Ecto neural progenitor cell (in vitro differentiated cells): Measurements from ENCODE around the gene BCL6.
A peak's percentile ranks its signal among the peaks of the same experiment; 100 is the strongest.

Source experiments
- DNase-seq: peaks from one replicate; pipeline ENCODE4 v3.0.0-alpha.2; 2018; ENCODE audit warnings: low spot score

The BCL6 gene

DNA sequence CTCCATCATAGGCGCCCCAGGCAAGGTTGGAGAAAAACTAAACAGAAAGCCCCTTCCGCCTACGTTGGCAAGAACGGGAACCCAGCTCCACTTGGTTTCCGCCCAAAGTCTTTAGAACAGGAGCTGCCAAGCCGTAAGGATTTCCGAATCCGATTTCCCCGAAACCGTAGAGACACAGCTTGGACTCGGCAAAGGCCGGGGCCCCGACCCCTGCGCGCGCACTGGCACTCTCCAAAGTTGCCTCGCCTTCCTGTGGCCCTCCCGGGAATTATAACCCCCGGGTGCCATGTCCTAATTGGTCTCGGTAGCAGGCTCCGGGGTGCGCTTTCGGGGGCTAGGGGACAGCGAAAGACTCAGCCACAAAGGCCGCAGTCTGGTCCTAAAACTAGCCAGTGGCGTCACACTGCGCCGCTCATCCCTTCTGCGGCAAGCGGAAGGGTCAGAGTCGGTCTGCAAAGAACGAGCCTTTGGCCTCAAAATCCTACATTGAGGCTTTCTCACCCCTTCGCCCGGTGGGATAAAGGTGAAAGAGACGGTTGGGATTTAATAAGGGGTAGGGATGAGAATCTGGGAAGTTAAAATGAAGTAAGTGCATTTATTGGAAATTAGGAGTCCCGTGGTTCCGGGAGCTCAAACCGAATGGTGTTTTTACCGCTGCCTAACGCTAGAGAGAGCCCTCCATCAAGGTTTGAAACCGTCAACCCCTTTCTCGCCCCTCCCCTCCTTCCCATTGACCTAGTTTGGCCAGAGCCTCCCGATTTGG is 6.8 kb downstream of the BCL6 start:
- peak; percentile 85 for DNase-seq

DNA sequence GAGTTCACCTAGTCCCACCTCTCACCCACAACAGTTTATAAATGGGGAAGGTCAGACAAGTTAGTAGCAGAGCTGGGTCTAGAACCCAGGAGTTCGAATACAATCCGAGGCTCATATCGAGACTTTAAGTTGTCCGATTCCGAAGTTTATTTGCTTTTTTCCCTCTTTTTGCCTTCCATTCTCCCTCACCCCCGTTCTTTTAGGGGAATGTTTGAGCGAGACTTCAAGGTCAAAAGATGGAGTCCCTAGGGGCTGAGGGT is 7.3 kb downstream of the BCL6 start:
- no peak for DNase-seq

DNA sequence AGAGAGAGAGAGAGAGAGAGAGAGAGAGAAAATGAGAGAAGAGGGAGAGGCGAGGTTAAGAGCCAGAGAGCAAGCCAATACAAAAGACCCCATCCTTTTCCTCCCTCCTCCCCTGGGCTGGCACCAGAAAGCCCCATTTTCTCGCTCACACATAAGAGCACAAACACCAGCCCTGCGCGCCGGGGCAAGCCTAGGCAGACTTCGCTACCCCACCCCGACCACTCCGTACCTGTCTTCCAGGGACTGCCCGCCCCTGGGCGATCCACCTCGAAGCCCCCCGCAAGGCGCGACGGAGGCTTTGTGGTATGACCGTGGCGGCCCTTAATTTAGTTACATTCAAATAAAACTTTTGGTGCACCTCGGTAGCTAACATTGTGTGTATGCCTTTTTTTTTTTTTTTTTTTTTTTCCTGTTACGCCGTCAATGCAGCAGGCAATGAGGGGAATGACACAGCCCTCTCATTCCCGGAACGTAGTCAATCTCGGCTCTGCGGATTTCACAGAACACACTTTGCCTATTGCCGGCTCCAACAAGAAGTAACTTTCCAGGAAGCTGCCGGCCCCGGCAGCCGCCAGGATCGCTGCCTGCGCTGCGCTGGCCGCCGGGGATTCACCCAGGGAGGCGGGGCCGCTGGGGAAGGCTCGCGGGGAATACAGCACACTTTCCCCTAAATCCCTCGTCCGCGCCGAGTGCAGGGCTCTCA is 7.7 kb downstream of the BCL6 start:
- peak; percentile 72 for DNase-seq

DNA sequence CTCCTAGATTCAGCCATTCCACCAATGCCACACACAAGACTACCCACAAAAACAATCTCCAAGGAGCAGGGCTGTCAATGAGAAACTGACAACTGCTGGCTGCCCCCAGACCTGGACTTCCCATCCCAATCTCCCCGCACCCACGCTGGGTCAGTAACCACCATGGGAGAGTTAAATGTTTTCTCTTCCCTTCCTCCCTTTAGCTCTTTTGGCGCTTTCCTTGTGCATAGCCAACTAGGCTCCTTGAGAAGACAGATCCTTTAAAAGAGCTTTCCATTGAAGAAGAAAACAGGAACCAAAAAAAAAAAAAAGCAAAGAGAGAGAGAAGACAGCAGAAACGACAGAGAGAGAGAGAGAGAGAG is 8.3 kb downstream of the BCL6 start:
- DNase-seq = no peak

DNA sequence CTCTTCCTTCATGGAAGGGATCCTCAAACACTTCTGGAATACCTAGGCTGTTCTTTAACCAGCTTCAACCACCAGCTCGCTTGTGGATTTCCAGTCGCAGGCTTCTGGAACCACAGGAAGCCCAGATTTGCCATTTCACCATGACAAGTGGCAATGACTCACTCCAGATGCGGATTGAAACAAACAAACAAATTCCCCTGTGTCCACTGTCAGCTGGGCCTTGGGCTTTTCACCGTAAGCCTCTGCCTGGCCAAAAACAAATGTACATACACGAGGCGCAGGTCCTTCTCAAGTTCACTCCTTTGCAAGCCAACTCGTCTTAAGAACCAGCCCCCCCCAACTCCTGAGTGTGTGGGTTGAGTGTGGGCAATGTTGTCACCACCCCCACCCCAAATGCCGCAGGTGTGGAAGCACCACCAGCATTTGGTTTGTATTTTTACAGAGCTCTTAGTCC is 8.8 kb downstream of the BCL6 start:
- no peak for DNase-seq

DNA sequence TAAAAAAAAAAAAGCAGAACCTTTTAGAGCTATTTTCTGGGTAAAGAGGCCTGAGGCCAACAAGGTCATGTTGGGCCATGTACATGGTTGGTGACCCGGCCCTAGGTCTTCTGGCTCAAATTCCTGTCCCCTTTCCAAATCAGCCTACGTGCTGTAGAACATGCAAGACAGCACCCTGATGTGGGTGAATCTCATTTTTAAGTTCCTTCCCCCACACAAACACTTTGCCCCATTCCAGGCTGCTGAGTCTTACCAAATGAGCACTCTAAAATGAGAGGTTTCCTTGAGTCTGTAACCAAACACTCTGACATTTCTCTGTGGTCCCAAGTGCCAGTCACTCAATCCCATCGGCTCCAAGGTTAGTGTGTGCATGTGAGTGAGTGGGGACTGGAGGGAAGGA is 9.4 kb downstream of the BCL6 start:
- DNase-seq = no peak

DNA sequence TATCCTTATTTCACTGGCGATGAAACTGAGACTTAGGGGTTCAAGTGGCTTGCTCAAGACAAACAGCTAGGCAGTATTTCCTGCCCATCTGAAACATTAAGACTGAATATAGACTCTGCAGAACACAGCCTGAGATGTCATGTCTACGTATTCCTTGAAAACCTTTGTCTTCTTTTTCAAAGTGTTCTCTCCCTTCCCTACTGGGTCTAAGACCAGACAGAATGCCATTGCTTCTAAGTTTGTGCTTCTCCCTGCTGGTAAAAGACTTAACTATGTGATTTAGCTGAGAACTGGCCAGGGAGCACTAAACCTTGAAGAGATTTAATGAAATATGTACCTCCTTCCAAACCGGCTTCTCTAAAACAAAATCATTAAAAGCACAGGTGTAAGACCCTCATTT is 9.9 kb downstream of the BCL6 start:
- no peak for DNase-seq

DNA sequence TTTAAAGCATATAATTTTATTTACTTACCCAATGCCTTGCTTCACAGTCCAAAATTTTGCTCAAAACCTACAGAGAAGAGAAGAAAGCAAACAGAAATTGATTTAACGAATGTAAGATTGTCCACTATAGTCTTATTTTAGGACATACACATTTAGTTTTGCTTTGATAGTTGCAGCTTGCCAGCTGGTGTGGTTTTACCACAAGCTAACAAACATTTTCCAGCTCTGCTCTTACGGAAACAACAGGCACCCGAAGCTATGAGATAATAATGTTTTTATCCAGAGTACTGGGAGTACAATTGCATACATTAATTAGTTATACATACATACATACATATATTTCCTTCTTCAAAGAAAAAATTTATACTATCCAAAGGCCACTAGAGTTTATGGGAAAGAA is 10.4 kb downstream of the BCL6 start:
- DNase-seq = no peak

DNA sequence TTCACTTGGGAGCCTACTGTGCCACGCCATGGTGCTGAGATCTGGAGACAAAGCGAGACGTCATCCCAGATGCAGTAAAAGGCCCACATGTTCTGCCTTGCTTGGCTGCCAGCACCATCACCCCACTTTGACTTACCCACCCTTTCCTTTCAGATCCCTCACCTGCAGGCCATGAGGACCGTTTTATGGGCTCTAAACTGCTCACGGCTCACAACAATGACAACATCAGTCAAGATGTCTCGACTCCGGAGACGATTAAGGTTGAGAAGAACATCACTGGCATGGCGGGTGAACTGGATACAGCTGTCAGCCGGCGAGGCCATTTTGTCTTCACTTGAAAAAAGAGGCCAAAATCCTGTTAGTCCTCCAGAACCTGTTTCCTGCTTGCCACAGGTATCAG is 11.9 kb downstream of the BCL6 start:
- DNase-seq = no peak

DNA sequence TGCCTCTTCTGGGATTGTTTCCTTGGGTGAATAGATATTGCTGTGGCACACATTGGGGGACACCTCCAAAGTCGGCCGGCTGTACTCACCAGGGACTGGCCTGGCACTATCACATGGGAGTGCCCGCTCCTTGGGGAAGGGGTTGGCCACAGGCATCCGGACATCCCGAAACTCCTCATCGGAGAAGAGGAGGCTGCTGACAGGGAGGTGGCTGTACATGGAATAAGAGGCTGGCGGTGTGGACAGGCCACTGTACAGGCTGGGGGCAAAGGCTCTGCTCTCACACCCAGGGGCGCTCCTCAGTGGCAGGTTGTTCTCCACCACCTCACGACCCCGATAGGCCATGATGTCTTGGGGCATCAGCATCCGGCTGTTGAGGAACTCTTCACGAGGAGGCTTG is 15.7 kb downstream of the BCL6 start:
- no peak for DNase-seq

DNA sequence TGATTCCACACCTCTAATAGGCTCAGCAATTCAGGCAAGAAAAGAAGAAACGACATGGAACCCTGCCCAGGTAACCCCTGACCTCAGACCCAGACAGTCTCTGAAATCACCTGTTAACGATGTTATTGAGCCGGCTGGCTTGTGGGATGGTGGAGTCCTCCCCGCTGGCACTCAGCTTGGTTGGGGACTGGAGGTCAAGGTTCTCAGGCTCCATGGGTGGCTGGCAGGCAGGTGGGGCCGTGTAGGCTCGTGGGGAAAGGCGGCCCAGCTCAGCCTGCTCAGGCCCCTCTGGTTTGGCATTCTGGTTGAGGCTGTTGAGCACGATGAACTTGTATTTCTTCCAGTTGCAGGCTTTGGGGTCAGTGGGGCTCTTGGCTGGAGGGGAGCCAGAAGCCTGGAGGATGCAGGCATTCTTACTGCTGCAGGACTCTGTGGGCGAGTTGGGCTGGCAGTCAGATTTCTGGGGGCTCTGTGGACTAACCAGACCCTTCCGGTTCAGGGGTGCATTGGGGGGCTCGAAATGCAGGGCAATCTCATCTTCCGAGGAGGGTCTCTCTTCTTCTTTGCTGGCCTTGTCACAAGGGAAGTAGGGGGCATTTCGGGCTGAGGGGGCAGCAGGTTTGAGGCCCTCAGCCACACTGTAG is 16.2 kb downstream of the BCL6 start:
- no peak for DNase-seq

DNA sequence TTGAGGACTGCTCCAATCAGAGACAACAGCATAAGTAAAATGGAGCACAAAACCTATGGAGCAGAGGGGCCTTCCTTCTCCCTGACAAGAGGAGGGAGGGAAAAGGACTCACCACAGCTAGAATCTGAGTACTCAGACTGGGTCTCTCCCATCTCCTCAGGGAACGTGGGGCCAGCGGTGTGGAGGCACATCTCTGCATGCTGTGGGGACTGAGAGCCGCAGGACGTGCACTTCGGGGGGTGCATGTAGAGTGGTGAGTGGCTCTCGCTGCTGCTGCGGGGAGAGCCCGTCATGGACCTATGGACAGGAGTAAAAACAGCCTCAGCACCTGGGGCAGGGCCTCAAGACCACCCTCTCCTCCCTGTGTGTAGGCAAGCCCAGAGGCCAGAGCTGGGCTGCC is 17.0 kb downstream of the BCL6 start:
- DNase-seq = no peak

DNA sequence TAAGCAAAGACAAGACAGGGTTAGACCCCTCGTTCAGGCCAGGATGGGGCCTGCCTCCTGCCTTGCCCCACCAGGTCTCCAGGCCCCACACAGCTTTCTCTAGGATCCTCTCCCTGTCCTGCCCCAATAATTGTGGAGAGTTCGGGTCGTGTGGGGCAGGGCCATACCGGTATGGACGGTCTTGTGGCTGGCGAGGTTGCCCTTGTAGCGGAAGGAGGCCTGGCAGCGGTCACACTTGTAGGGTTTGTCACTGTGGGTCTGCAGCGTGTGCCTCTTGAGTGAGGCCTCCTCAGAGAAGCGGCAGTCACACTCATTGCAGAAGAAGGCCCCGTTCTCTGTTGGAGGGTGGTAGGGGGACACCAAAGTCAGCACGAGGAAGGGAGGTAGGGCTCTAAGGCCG is 18.7 kb downstream of the BCL6 start:
- DNase-seq = no peak

DNA sequence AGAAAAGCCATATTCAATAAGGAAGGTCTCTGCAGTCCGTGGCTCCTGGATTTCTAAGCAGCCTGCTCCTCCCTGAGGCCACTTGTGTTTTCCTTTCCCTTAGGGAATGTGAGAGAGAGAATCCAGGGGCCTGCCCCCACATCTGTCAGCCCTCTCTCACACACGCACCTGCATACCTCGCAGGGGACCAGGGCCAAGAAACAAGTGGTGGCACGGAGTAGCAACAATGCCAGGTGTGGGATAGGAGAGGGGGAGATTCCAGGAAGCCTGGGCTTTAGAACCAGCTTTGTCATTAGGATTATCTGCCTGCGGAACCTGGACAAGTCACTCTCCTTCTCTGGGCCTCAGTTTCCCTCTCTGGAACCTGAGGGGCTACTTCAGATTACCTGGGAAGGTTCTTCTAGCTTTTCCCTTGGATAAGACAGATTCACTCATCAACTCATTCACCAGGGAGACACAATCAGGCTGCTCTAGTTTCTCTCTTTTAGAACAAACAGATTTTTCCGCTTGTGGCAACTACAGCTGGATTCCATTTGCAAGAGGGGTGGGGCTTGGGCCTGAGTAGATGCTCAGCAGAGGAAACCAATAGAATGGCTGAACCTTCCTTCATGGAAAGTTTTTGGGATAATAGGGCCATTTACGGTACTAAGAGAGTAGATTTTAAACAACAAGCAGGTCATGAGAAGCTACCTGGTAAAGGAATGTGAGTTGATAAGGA is 19.5 kb downstream of the BCL6 start:
- no peak for DNase-seq

DNA sequence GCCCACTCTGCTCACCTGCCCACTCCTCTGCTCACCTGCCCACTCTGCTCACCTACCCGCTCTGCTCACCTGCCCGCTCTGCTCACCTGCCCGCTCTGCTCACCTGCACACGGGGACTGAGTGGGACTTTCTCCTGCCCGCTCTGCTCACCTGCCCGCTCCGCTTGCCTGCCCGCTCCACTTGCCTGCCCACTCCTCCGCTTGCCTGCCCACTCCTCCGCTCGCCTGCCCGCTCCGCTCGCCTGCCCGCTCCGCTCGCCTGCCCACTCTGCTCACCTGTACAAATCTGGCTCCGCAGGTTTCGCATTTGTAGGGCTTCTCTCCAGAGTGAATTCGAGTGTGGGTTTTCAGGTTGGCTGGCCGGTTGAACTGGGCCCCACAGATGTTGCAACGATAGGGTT is 20.0 kb downstream of the BCL6 start:
- no peak for DNase-seq

DNA sequence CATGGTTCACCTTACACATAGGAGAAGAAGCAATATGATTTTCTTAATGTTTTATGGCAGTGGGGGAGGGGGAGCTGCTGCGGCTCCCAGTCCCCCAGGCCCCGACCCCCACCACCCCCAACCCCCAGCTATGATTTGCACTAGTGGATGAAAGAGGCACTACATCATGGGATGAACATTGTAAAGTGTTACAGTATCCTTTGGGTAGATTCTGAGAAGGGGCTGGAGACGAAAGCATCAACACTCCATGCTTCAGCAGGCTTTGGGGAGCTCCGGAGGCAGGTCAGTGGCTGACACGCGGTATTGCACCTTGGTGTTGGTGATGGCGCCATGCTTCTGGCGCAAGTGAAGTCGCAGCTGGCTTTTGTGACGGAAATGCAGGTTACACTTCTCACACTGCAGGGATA is 23.1 kb downstream of the BCL6 start:
- no peak for DNase-seq

DNA sequence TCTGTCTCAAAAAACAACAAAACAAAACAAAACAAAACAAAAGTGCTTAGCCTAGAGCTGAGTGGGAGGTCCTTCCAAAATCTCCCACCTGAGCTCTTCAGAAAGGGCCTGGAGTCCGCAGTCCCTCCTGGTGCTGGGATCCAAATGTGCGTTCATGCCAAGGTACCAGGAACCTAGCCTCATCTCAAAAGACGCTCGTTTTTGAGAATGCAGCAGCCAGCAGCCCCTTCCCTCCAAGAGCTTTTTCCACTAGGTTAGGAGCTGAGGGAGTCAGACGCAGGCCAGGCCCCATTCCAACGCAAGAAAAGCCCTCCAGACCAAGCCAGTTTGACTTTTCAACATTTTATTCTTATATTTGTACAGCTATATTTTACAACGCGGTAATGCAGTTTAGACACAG is 24.2 kb downstream of the BCL6 start:
- no peak for DNase-seq

DNA sequence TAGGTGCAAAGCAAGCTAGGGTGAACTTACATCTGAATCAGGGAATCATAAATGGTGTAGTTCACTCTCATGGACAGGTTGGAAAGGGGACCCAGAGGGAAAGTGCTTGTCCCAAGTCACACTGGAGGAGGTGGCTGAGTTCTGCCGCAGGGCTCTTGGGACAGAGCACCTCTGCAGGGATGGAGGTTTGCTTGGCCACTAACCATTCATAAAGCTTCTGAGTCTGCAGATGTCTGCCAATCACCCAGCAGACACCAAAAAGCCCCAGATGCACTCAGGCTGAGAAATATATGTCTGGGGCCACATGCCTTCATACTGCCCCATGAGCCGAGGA is 25.0 kb downstream of the BCL6 start:
- DNase-seq = no peak

DNA sequence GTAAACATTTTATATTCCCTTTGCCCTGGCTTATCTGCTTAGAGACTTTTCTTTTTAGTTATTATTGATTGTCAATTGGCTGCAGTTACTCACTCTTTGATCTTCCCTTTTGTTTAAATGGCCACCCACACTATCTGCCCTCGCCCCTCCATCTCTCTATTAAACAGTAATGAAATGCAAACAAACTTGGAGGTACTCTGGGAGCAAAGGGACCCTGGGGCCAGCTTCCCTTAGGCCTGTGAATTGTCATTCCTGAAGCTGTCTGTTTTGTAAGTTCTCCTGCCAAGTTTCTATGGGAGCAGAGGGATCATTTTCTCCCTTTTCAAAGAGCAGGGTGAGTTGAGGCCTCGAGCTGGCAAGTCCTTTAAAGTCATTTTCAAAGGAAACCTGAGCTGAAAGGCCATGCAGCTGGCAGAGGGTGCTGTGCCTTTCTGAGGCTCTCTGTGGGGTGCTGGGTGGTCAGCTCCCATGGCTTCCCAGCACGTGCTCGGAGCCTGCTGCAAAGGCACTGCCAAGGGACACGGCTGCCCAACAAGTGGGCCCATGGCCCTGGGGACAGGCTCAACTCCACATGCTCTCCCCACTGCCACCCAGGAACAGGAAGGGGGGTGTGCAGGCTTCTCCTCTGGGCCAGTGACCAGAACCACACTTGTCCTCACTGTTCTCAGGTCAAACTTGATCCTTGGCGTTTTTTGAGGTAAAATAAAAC is 25.5 kb downstream of the BCL6 start:
- no peak for DNase-seq

DNA sequence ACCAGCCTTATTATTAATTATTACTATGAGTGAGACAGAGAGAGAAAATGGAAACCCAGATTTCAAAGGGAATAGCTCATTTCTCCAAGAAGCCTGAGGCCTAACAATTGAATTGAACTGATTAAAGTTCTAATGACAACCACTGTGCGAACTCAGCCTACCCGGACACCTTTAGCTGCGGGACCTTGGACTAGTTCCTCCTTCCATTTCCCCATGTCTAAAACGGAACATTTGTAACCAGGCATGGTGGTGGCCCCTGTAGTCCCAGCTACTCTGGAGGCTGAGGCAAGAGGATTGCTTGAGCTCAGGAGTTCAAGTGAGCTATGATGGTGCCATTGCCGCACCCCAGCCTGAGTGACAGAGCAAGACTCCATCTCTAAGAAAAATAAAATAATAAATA is 26.5 kb downstream of the BCL6 start:
- no peak for DNase-seq

DNA sequence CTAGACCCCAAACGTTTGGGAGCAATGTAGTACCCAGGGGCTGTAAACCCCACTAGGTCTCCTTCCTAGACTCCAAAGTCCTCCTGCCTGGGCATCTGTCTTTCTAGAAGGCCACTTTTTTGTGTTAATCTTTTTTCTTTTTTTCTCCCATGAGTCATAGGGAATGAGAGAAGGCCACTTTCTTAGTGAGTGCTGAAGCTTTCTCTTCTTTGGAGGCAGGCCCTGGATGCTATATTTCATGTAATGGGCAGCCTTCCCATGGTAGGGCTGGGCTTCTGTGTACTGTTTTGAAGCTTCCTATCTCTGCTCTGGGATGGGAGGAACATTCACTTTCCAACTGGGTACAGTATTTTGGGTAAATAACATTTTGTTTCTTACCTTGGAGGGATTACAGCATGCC is 27.7 kb downstream of the BCL6 start:
- DNase-seq = no peak

DNA sequence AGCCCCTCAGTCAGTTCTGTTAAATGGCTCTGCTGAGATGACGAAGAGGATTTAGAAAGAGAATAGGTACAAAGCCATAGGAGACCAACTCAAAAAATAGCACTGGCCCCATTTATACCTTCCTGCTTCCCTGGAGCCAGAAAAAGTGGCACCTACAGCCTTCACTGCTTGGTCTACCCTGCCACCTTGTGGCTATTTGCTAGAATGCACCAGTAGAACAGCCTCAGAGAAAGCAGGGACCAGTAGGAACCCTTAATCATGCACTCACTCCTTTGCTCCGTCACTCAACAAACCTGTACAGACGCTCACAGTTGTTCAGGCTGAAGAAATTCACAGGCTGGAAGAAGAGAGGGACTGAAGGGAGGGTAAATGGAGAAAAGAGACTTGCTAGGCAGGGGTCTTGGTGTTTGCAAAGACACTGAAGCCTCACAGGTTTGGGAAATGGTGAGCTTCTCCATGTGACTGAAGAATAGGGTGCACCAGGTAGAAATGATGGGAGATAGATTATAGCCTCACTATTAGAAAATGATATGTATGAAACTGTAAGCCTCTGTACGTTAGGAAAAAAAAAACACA is 30.8 kb downstream of the BCL6 start:
- DNase-seq = peak; percentile 76
